Measurements from ENCODE around the gene C19orf44. TPM values are rescaled to one million over a fixed set of nuclear protein-coding genes. Genes with fewer than 3 reads are reported as not detected.

C19orf44 gene
- polyA plus RNA-seq, 3 donors, result 15.2 to 17.8 (median 17.7) TPM

Other genes starting within 250 kb of the C19orf44 start
- gene KLF2, start 171.6 kb upstream of the C19orf44 start, polyA plus RNA-seq (ENCODE audit: insufficient read length in 3 of 3), result 10 to 100 TPM; 18.5 to 39.4 (median 24.7) TPM
- 10 to 100 TPM; 31.6 to 35.6 (median 33.7) TPM for gene EPS15L1, start 24.4 kb upstream of the C19orf44 start, polyA plus RNA-seq (ENCODE audit: insufficient read length in 3 of 3)
- not detected for gene CALR3, start 227 bp upstream of the C19orf44 start, polyA plus RNA-seq (ENCODE audit: insufficient read length in 3 of 3)
- gene CHERP, start 46.0 kb downstream of the C19orf44 start, polyA plus RNA-seq (ENCODE audit: insufficient read length in 3 of 3), result 10 to 100 TPM; 52.0 to 57.0 (median 52.7) TPM
- 10 to 100 TPM; 39.6 to 45.2 (median 42.9) TPM for gene SLC35E1, start 76.0 kb downstream of the C19orf44 start, polyA plus RNA-seq (ENCODE audit: insufficient read length in 3 of 3)
- 1 to 10 TPM; 6.7 to 7.6 (median 7.1) TPM for gene MED26, start 131.8 kb downstream of the C19orf44 start, polyA plus RNA-seq (ENCODE audit: insufficient read length in 3 of 3)
- 100 to 1,000 TPM in 1 of 3 donors, 10 to 100 TPM in 2; 95.2 to 107 (median 98.6) TPM for gene SMIM7, start 163.8 kb downstream of the C19orf44 start, polyA plus RNA-seq (ENCODE audit: insufficient read length in 3 of 3)
- gene TMEM38A, start 164.7 kb downstream of the C19orf44 start, polyA plus RNA-seq (ENCODE audit: insufficient read length in 3 of 3), result 10 to 100 TPM in 2 of 3 donors, 1 to 10 TPM in 1; 7.7 to 10.6 (median 10.0) TPM
- under 1 TPM; 0.04 to 0.09 (median 0.07) TPM for gene NWD1, start 223.5 kb downstream of the C19orf44 start, polyA plus RNA-seq (ENCODE audit: insufficient read length in 3 of 3)

All from renal pelvis (tissue), 3 donors.